Retinal pigment epithelial cell (primary cell): ENCODE results near the gene MUC6.

Source experiments
- DNase-seq: peaks from one replicate; pipeline ENCODE4 v3.0.0-alpha.2; 2010; ENCODE audit warnings: low read depth
- H3K4me3 ChIP-seq: 2 replicates; pipeline ENCODE4 v1.5.1; 2011; ENCODE audit warnings: mild to moderate bottlenecking, low read length, control low read depth, moderate library complexity
- CTCF ChIP-seq: conservative IDR thresholded peaks from 2 replicates; pipeline ENCODE4 v1.5.1; 2011; ENCODE audit warnings: low read depth, low read length, control low read depth, inconsistent platforms

The MUC6 gene

GRCh38 chr11:972523-973211 is 63.9 kb downstream of the MUC6 start:
- no peak overlapping the region for H3K4me3 ChIP-seq
- no peak for TF ChIP-seq CTCF
- DNase-seq: no peak

GRCh38 chr11:971731-972365 is 64.7 kb downstream of the MUC6 start:
- no peak for DNase-seq
- no peak overlapping the region for H3K4me3 ChIP-seq
- TF ChIP-seq CTCF: no peak

- no peak for TF ChIP-seq CTCF
These were observed 65.3 kb downstream of the MUC6 start for GRCh38 chr11:971092-971690.

GRCh38 chr11:970319-970871 is 66.1 kb downstream of the MUC6 start:
- no peak overlapping the region for H3K4me3 ChIP-seq
- no peak for TF ChIP-seq CTCF
- no peak for DNase-seq

More at GRCh38 chr11:971092-971690, 65.3 kb downstream of the MUC6 start:
- no peak overlapping the region for H3K4me3 ChIP-seq
- peak; percentile 46 for DNase-seq

GRCh38 chr11:969651-970205 is 66.8 kb downstream of the MUC6 start:
- DNase-seq: no peak
- no peak for TF ChIP-seq CTCF

GRCh38 chr11:968822-969221 is 67.7 kb downstream of the MUC6 start:
- no peak for TF ChIP-seq CTCF
- H3K4me3 ChIP-seq: no peak overlapping the region
- no peak for DNase-seq

More at GRCh38 chr11:969651-970205, 66.8 kb downstream of the MUC6 start:
- H3K4me3 ChIP-seq: no peak overlapping the region
